ENCODE data around the gene CTPS1.
A peak's percentile ranks its signal among the peaks of the same experiment; 100 is the strongest.

The CTPS1 gene

DNA sequence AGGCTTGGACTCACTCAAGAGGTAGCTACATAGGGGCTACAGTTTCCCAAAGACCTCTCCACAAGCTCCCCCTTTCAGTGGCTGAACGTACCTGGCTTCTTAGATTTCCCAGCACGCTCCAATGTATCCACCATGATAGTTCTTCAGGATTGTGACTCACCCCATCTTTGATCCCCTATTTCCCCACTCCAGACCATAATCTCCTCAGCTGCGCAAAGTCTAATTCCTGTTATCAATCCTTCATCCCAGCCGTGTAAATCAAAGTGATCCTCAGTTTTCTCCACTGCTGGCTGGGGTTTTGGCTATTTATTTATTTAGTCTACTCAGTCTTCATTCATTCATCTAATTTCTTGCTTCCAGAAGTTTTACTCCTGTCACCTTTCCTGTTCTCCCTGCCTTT, 13.1 kb upstream of the CTPS1 start:
- DNase-seq (ENCODE audit: low spot score): no peak

DNA sequence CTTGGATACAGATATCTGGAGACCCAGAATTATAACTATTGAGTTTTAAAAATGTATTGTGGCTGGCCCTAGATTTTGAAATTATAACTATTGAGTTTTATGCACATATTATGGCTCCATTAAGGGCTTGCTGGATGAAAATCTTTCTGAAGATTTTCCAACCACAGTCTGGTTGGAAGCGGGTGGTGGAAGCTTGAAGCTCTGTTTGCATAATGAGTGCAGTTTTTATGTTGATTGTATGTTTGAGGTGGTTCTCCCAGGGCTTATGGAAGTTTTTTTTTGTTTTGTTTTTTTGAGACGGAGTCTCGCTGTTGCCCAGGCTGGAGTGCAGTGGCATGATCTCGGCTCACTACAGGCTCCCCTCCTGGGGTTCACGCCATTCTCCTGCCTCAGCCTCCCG, 10.1 kb upstream of the CTPS1 start:
- DNase-seq (ENCODE audit: low spot score): no peak

DNA sequence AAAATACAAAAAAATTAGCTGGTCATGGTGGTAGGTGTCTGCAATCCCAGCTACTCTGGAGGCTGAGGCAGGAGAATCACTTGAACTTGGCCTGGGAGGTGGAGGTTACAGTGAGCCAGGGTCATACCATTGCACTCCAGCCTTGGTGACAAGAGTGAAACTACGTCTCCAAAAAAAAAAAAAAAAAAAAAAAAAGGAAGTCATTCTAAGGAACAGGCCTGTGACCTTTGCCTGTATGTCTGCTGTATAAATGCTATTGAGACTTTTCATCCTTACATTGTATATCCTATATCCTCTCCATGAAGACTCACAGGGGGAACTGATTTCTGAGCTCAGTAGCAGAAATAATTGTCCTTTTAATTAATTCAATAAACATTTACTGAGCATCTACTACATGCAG, 7.5 kb upstream of the CTPS1 start:
- DNase-seq (ENCODE audit: low spot score): no peak

DNA sequence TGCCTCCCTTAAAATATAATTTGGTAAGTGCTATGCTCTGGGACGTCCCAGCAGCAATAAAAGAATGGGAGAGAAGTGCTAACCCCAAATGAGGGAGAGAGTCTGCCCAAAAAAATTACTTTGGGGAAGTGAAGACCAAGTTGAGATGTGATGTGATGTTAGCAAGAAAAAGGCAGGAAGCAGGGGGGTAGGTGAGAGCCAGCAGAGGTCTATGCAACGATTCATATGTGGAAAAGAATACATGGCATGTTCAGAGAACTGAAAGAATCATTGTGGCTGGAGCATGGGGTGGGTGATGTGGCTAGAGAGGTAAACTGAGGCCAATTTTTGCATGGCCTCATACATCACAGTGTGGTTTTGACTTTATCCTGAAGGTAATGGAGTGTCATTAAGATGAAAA, 5.6 kb upstream of the CTPS1 start:
- DNase-seq (ENCODE audit: low spot score): no peak

DNA sequence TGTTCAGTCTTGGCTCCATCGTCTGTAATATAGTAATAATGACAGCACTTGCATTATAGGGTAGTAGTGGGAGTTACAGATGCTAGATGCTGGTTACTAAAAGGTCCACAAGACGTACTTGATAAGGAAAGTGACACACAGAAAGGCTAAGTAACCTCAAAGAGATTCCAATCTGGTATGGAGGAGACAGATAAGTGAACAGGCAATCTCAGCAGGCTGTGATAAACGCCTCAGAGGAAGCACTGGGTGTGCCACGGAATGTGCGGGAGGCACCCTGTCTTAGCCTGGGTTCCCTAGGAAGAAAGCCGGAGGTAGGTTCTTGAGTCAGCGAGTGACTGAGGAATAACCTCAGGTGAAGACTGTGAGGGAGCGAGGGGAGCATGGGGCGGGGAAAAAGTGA, 4.6 kb upstream of the CTPS1 start:
- no peak for DNase-seq (ENCODE audit: low spot score)

DNA sequence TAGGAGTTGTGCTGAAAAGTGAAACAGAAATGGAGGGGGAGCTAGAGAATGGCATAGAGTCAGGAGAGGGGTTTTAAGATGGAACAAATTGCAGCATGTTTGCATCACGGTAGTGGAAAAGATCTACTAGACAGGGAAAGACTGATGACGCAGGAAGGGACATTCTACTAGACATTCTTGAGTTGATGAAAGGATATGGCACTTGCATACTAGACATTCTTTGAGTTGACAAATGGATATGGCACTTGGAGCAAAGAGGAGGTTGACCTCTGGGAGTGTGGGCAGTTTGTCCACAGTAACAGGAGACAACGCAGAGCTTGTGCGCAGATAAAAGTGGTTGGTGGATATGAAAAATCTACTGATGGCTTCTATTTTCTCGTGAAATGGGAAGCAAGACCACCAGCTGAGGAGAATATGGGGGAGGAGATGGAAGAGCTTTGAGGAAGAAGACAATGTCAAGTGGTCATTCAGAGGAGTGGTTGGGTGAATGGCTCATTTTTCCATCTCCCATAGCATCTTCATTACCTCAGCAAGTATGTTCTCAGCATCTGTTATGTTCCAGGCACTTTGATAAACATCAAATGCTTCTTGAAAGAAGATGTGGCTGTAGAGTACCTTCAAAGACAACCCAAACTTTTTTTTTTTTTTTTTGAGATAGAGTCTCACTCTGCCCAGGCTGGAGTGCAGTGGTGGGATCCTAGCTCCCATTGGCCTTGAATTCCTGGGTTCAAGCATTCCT, 2.4 kb upstream of the CTPS1 start:
- no peak for DNase-seq (ENCODE audit: low spot score)

DNA sequence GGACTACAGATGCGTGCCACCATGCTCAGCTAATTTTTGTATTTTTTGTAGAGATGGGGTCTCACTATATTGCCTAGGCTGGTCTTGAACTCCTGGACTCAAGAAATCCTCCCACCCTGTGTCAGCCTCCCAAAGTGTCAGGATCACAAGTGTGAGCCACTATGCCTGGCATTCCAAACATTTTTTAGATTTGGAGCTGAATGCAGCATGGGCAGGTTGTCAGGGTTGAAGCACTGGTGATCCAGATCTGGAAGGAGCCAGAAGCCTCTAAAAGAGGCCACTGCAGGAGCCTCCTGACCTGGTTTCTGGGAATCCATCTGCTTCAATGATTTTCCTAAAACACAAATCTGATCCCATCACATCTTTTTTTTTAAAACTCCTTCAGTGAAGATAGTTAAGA, 1.8 kb upstream of the CTPS1 start:
- DNase-seq (ENCODE audit: low spot score): no peak

DNA sequence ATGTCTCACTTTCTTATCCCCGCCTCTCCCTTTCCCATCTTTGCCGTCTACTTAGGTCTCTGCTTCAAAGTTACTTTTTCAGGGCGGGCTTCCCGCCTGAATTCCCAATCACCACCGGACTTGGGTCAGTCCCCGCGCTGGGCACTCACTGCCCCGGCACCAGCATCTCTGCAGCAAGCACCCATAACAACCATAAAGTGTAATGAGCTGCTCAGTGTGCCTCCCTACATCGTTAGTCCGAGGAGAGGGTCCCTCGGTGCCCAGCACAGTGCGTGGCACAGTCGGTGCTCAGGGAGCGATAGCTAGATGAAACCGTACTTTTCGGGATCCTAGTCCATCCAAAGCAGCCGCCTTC, 633 bp upstream of the CTPS1 start:
- no peak for DNase-seq (ENCODE audit: low spot score)

DNA sequence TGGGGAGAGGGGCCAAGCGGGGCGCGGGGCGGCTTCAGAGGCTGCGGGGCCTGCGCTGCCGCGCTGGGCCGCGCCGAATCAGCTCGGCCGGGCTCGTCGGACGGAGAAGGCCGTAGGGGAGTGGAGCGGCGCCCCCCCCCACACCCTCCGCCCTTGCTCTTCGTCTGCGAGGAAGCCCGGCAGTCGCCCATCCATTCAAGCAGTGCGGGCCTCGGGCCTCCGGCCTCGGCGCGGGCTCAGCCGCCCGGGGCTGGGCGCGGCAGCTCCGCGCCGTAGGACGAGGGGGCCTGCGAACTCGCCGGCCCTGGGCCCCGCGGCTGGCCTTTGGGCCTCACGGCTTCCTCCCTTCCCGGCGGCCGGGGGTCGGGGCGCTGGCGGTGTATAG, 564 bp downstream of the CTPS1 start:
- DNase-seq (ENCODE audit: low spot score): no peak

DNA sequence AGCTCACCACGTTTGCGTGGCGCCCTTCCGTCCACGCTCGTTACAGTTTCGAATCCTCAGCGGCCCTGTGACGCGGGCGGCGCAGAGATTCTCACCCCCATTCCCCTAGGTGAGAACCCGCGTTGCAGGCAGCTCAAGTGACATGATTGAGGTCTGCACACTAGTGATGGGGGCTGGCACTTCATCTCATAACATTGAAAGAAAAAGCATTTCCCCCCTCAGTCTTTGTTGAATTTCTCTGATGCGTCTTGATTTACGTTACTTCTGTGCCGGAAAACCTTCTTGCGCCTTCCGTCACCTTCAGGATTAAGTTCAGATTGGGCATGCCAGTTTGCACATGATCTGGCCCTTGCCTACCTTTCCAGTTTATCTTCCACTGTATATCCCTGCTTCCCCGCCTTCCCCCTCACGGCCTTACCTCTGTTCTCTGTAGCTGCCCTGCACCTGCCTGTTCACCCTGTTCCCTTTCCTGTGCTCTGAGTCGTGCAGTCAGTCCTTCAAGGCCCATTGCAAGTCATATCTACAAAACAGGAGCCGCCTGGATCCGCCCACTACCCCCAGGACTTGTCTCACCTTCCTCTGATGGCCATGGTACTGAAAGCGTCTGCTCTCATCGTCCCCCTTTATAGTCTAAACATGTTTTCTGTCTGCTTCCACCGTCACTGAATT, 1.1 kb downstream of the CTPS1 start:
- DNase-seq (ENCODE audit: low spot score): peak; percentile 65

DNA sequence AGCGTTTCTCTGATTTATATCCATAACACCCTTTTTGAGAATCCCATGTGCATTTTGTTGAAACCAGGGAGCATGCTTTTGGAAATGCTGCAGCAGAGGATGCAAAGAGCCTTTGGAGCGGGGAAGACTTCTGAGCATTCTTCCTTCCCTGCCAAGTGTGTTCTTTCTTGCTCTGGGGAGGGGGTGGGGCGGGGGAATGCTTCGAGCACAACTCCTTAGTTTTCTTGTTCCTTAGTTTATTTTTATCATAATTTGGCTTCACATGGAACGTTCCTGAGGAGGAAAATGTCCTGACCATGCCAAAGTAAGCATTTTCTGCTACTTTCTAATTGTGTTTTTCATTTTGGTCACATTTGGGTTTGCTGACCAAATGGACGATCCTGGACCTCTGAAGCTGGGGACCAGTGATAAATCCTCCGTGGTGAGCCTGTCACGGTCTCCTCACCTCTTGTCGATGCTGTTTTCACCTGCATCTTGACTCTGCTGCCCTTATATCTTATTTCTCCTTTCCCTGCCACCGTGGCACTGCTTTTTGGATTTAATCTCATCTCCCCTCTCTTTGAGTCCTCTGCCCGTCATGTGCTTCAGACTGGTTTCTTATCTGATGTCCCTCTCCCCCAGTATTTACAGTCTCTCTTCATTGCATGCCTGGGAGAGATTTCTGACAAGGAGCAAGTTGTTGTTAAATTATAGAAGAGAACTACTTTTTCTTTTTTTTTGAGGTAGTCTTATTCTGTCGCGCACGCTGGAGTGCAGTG, 2.4 kb downstream of the CTPS1 start:
- no peak for DNase-seq (ENCODE audit: low spot score)

DNA sequence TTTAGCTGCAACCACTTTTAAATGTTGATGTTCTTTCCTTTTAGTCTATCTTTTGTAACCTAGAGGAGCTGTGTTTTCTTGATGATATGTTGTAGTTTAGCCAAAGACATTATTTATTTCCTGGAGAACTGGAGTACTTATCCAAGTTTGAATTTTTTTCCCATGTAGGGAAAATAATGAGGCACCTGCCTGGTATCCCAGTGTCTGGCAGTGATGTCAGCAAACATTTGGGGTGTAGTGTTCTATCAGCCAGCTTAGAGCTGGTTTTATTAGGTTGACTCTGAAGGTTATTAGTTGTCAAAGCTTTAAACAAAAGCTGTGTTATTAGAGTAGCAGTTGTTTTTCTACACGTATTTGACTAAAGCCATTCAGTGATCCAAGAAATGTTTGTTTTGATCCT, 3.2 kb downstream of the CTPS1 start:
- DNase-seq (ENCODE audit: low spot score): no peak

DNA sequence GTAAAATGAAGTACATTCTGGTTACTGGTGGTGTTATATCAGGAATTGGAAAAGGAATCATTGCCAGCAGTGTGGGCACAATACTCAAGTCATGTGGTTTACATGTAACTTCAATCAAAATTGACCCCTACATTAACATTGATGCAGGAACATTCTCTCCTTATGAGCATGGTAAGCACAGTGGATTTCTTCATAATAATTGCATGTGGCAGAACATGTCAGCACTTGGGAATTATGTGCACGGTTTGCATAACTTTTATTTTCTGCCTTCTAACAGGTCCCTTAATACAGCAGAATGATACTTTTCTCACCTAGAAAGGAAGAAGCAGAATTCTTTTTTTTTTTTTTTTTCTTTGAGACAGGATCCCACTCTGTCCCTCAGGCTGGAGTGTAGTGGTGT, 3.8 kb downstream of the CTPS1 start:
- no peak for DNase-seq (ENCODE audit: low spot score)

DNA sequence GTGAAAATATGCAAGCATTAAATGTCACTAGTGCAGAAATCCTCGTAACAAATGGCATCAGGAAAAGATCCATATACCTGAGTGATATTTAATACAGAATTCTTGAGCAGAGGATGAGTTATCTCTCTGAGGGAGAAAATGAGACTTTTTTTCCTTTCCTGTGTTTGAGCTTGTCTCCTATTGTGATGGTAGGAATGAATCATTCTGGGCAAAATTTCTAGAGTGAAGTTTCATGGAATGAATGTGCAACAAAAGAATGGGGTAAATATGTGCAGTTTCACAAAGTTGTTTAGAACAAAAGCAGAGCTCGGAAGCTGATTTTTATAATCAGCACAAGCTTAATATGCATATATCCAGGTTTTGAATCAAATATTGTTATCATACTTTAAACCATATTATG, 4.6 kb downstream of the CTPS1 start:
- DNase-seq (ENCODE audit: low spot score): peak; percentile 76

DNA sequence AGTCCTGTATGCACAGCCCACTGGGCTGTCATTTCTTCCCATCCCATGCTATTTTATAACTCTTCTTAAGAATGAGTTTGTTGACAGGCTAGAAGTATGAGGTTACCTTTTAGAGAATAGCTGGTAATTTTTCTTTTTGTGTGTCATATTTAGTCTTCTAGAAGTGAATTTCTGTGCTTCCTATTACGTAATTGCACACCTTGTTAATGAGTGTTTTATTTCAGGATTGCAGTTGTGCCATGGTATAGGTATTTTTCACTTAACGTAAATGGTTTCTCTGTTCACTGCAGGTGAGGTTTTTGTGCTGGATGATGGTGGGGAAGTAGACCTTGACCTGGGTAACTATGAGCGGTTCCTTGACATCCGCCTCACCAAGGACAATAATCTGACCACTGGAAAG, 5.0 kb downstream of the CTPS1 start:
- no peak for DNase-seq (ENCODE audit: low spot score)

DNA sequence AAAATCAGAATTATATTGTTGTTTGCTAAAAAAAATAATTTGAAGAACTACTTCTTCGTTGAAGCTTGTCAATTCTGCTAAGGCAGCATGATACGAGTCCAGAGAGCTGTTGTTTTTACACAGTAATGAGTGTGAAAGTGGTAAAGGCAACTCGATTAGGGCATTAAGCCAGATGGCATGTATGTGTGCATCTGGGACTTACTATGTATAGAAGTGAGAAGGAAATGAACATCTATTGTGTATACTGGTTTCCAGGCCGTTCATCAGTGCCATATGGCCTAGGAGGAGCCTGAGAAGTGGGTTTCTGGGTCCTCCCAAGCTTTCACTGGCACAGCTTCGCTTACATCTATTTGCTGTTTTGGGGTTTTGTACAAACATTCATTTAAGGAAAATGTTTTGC, 5.7 kb downstream of the CTPS1 start:
- DNase-seq (ENCODE audit: low spot score): no peak

DNA sequence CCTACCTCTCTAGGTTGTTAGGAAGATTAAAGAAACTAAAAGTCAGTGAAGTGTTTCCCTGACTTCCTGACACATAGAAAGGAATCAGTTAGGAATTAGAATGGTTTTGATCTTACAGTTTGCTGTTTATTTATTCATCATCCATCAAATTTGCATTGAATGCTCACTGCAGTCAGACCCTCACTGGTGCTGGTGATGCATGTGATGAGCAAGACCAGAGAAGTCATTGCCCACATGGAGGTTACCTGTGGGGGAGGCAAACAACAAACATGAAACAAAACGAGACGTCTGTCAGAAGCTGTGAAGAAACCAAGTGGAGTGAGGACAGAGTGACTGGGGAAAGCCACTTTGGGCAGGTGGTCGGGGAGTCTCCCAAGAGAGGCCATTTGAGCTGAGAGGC, 6.4 kb downstream of the CTPS1 start:
- no peak for DNase-seq (ENCODE audit: low spot score)

DNA sequence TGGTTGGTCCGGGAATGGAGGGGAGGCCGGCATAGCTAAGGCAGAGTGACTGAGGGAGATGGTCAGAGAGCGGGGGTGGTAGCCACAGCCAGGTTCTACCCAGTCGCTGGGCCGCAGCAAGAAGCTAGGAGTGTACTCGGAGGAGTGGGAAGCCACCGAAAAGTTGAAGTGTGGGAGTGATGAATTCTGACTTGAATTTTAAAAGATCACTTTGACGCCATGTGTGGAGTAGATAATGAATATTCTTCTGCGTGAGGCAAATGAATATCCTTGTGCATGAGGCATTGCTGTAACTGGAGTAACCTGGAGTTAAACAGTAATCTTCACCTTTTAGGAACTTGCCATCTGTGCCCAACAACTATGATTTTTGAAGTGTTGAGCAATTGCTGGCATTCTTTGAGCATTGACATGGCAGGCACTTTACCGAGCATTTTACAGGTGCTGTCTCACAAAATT, 6.9 kb downstream of the CTPS1 start:
- no peak for DNase-seq (ENCODE audit: low spot score)

DNA sequence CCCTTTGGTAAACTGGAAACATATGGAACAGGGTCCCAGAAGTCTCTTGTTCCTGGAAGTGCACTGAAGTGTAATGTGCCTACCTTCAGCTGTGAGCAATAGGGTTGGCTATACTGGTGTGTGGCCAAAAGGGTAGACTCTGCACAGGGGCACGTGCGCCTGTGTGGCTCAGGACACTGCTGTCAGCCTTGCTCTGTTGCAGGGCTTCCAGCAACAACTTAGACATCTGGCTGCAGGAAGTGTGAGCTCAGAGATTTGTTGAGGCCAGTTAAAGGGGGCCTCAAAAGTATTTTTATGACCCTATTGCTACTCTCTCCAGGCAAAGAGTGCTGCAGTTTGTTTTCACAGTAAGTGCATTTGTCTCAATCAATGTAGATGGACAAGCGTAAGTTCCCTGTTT, 7.5 kb downstream of the CTPS1 start:
- DNase-seq (ENCODE audit: low spot score): no peak

DNA sequence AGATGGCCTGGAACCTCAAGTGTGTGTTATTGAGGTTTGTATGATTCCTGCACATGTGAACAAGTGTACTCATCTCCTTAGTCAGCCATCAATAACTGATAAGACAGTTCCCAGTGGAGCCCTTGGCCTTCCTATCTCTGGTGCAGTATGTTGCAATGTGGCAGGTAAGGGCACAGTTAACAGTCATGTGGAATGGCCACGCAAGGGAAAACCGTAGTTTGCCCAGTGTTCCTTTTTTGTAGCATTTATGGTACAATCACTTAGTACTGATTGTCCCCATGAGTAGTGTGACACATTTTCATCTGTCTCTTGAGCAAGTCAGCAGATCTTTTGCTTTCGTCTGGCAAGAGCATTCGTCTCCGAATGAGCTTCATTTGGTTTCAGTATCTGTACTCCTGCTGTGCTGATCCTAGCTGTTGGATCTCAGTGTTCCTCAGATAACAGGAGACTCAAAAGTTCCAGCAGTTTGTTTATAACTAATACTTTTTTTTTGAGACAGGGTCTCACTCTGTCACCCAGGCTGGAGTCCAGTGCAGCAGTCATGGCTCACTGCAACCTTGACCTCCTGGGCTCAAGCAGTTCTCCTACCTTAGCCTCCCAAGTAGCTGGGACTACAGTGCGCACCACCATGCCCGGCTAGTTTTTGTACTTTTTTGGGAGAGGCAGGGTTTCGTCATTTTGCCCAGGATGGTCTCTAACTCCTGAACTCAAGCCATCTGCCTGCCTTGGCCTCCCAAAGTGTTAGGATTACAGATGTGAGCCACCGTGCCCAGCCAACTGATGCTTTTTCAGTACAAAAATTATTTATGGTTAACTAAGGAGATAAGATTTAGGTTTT, 8.2 kb downstream of the CTPS1 start:
- no peak for DNase-seq (ENCODE audit: low spot score)

DNA sequence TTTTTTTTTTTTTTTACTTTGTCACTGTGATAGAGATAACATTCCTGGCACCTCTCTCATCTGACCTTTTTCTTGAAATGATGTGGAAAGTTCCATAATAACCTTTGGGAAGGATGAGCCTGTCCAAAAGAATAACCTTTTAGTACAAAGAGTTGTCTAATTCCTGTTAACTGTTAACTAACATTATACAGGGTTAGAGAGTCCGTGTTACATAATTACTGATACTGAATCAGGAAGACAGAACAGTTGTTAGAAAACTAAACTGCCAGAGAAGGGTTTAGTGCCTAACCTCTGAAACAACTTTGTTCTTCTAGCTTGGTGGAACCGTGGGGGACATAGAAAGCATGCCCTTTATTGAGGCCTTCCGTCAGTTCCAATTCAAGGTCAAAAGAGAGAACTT, 8.8 kb downstream of the CTPS1 start:
- DNase-seq (ENCODE audit: low spot score): no peak

DNA sequence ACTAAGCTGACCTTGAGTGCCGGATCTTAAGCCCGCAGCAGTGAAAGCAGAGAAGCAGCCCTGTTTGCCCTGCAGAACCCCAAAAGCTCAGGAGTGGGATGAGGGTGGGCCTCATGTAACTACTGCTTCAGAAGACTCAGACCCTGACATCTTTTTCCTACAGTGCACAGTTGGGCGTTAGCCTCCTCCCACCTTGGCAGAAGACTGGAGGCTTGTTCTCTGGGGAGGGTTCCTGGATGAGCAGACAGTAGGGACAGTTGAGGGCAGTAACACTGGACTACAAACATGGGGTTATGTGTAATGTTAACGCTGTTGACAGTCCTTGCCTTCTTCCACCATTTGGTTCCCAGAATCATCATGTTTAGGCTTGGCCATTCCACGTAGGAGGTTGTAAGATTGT, 9.6 kb downstream of the CTPS1 start:
- no peak for DNase-seq (ENCODE audit: low spot score)

DNA sequence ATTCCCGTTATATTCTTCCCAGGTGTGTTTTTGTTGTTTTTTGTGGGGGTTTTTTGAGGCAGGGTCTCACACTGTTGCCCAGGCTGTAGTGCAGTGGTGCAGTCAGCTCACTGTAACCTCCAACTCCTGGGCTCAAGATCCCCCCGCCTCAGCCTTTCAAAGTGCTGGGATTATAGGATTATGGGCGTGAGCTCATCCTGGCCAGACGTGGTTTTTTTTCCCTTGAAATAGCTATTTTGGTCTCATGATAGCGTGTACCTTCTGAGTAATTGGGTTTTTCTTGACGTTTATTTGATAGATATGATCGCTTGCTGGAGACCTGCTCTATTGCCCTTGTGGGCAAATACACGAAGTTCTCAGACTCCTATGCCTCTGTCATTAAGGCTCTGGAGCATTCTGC, 17.6 kb downstream of the CTPS1 start:
- no peak for DNase-seq (ENCODE audit: low spot score)

Measured in activated CD4-positive, alpha-beta T cell treated with anti-CD3 and anti-CD28 coated beads, Interleukin-2, Interleukin-4, amounts not matched to agents 100 ng/mL and 50 ng/mL, durations not matched to agents 16 hours and 8 hours (primary cell).